ENCODE results near the gene GYG1.
"Not testable (repeated sequence)": the region's sequence is repeated elsewhere in the genome, so short reads cannot be mapped to it uniquely, and the experiment has no call there.

The GYG1 gene

GRCh38 chr3:148991219-148992026 is at the start of gene GYG1:
Gene GYG1, plus strand, starts transcription at chr3:148991540. Its CDS starts 101 bp downstream, at chr3:148991641.
- DNase-seq = peak; percentile 66 to 70

GRCh38 chr3:148943506-148944205 is 47.7 kb upstream of the GYG1 start:
- DNase-seq = peak in 1 of 2 donors; percentile 88

GRCh38 chr3:148945116-148945515 is 46.2 kb upstream of the GYG1 start:
- DNase-seq = no peak

GRCh38 chr3:148948913-148949657 is 42.3 kb upstream of the GYG1 start:
- DNase-seq = no peak

GRCh38 chr3:148950806-148951205 is 40.5 kb upstream of the GYG1 start:
- no peak for DNase-seq

GRCh38 chr3:148951599-148952361 is 39.6 kb upstream of the GYG1 start:
- no peak for DNase-seq

- DNase-seq = no peak
Observed at GRCh38 chr3:148953094-148953493, 38.2 kb upstream of the GYG1 start.

- DNase-seq = no peak
Observed at GRCh38 chr3:148954981-148955380, 36.4 kb upstream of the GYG1 start.

- peak in 1 of 2 donors; percentile 57 for DNase-seq
Observed at GRCh38 chr3:148955544-148956346, 35.6 kb upstream of the GYG1 start.

- DNase-seq = peak in 1 of 2 donors; percentile 39
Observed at GRCh38 chr3:148957586-148957985, 33.8 kb upstream of the GYG1 start.

- DNase-seq = no peak
Observed at GRCh38 chr3:148958696-148959095, 32.6 kb upstream of the GYG1 start.

- DNase-seq = peak in 1 of 2 donors; percentile 45
Observed at GRCh38 chr3:148962513-148962912, 28.8 kb upstream of the GYG1 start.

- no peak for DNase-seq
Observed at GRCh38 chr3:148964809-148965208, 26.5 kb upstream of the GYG1 start.

- DNase-seq = no peak
Observed at GRCh38 chr3:148968321-148968720, 23.0 kb upstream of the GYG1 start.

- DNase-seq = no peak
Observed at GRCh38 chr3:148970271-148970670, 21.1 kb upstream of the GYG1 start.

- DNase-seq = no peak
Observed at GRCh38 chr3:148971401-148972163, 19.8 kb upstream of the GYG1 start.

- DNase-seq = peak in 1 of 2 donors; percentile 12
Observed at GRCh38 chr3:148974726-148975125, 16.6 kb upstream of the GYG1 start.

- no peak for DNase-seq
Observed at GRCh38 chr3:148975248-148975647, 16.1 kb upstream of the GYG1 start.

GRCh38 chr3:148975696-148976095 is 15.6 kb upstream of the GYG1 start:
- DNase-seq = no peak

GRCh38 chr3:148981273-148981672 is 10.1 kb upstream of the GYG1 start:
- DNase-seq = no peak

GRCh38 chr3:148987551-148987950 is 3.8 kb upstream of the GYG1 start:
- DNase-seq = not testable (repeated sequence)
